ENCODE measurements around the gene CYB5R4. TPM values are rescaled to one million over a fixed set of nuclear protein-coding genes. Genes with fewer than 3 reads are reported as not detected.

Gene CYB5R4
- total RNA-seq, 1 experiment from 2014 or later, result 23.7 TPM

DNA sequence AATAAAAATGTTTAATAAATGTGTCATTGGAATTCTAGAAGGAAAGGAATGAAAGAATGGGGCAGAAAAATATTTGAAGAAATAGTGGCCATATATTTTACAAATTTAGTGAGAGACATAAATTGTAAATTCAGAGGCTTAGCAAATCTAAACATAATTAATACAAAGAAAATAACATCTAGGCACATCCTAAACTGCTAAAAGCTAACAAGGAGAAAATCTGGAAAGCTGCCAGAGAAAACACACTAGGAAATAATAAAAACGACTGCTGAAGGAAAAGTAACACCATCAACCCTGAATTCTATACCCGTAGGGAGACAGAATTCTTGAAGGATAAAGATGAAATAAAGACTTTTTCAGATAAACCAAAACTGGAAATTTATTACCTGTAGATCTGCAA lies 23.8 kb downstream of the CYB5R4 start:
- no peak for DNase-seq
- Histone ChIP-seq H3K9me3 (no peaks in the 10 kb centered on the region), H3K4me1 (peaks cover 11% of the 10 kb centered on the region), H3K4me3 (ENCODE audit: low read depth, low read length) (no peak overlapping the region), H3K27me3 (replicated peaks; ENCODE audit: control insufficient read depth, insufficient read depth, low read length) (no peaks in the 10 kb centered on the region), H3K36me3 (ENCODE audit: control insufficient read depth, insufficient read depth, low read length) (no peaks in the 10 kb centered on the region)
- ChIA-PET POLR2A (no interaction called here), CTCF (interaction anchor here (0.6 kb wide), 1 partner anchor 9 kb away, joined by 3 read pairs; no protein-coding TSS in a partner anchor)
- Mint-ChIP-seq H3K36me3 (ENCODE audit: insufficient read depth, unreplicated experiment) (no peaks in the 10 kb centered on the region), H3K27me3 (ENCODE audit: insufficient read depth, unreplicated experiment) (no peaks in the 10 kb centered on the region), H3K27ac (ENCODE audit: unreplicated experiment) (no peak overlapping the region), H3K4me3 (ENCODE audit: unreplicated experiment) (no peak overlapping the region), H3K9me3 (ENCODE audit: unreplicated experiment) (no peaks in the 10 kb centered on the region), H3K4me1 (ENCODE audit: low read depth, unreplicated experiment) (peaks cover 15% of the 10 kb centered on the region)
- intact Hi-C loops (cut with micrococcal nuclease; ENCODE audit: unreplicated experiment), result loop anchor here (10.0 kb wide), 1 partner anchor 152 kb away; the partner anchor contains the start of gene MRAP2
- no TSS peak for BruUV-seq (replicated peaks)
- TF ChIP-seq, protein P1, sequence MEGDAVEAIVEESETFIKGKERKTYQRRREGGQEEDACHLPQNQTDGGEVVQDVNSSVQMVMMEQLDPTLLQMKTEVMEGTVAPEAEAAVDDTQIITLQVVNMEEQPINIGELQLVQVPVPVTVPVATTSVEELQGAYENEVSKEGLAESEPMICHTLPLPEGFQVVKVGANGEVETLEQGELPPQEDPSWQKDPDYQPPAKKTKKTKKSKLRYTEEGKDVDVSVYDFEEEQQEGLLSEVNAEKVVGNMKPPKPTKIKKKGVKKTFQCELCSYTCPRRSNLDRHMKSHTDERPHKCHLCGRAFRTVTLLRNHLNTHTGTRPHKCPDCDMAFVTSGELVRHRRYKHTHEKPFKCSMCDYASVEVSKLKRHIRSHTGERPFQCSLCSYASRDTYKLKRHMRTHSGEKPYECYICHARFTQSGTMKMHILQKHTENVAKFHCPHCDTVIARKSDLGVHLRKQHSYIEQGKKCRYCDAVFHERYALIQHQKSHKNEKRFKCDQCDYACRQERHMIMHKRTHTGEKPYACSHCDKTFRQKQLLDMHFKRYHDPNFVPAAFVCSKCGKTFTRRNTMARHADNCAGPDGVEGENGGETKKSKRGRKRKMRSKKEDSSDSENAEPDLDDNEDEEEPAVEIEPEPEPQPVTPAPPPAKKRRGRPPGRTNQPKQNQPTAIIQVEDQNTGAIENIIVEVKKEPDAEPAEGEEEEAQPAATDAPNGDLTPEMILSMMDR (IDR thresholded peaks at IDR 0.05; ENCODE audit: insufficient read depth in 1 of 2, low read depth in 1 of 2, low read length in 1 of 2, severe bottlenecking in 1 of 2, unreplicated experiment in 1 of 2), result no peak

DNA sequence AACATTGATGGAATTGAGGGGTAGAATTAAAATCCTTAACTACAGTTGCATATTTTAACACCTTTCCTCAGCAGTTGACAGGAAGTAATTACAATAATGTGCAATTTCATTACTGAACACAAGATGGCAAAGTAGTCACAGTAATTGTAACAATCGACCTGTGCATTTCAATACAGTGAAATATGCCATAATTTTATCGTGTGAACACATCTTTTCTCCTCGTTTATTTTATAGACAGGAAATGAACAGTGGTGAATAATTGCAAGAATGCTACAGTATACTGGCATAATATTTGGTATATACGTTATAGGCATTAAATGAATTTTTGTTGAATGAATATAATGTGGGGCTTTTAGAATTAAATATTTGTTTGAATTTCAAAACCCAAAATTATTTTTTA lies 25.0 kb downstream of the CYB5R4 start:
- no peaks in the 10 kb centered on the region for H3K36me3 ChIP-seq (ENCODE audit: control insufficient read depth, insufficient read depth, low read length)
- CTCF ChIA-PET, result no interaction called here
- peak in 1 of 2 experiments; percentile 24 for DNase-seq
- no peaks in the 10 kb centered on the region for H3K27me3 ChIP-seq (replicated peaks; ENCODE audit: control insufficient read depth, insufficient read depth, low read length)
- H3K27ac Mint-ChIP-seq (ENCODE audit: unreplicated experiment), result no peak overlapping the region
- TF ChIP-seq, protein P1 (IDR thresholded peaks at IDR 0.05; ENCODE audit: insufficient read depth in 1 of 2, low read depth in 1 of 2, low read length in 1 of 2, severe bottlenecking in 1 of 2, unreplicated experiment in 1 of 2), result peak; percentile 63 to 77
- H3K4me1 Mint-ChIP-seq (ENCODE audit: low read depth, unreplicated experiment), result peaks cover 4% of the 10 kb centered on the region
- POLR2A ChIA-PET, result no interaction called here
- intact Hi-C loops (cut with micrococcal nuclease; ENCODE audit: unreplicated experiment), result loop anchor here (1.0 to 10.0 kb wide), 5 partner anchors 150 to 344 kb away; partner anchors contain the start of gene MRAP2
- no peak overlapping the region for H3K4me3 Mint-ChIP-seq (ENCODE audit: unreplicated experiment)
- no peaks in the 10 kb centered on the region for H3K9me3 ChIP-seq
- peaks cover 3% of the 10 kb centered on the region; the same call in 1 of the 2 replicates for H3K4me1 ChIP-seq
- H3K27me3 Mint-ChIP-seq (ENCODE audit: insufficient read depth, unreplicated experiment), result no peaks in the 10 kb centered on the region
- no peaks in the 10 kb centered on the region for H3K36me3 Mint-ChIP-seq (ENCODE audit: insufficient read depth, unreplicated experiment)
- H3K9me3 Mint-ChIP-seq (ENCODE audit: unreplicated experiment), result no peaks in the 10 kb centered on the region
- BruUV-seq (replicated peaks), result no TSS peak
- H3K4me3 ChIP-seq (ENCODE audit: low read depth, low read length), result no peak overlapping the region

DNA sequence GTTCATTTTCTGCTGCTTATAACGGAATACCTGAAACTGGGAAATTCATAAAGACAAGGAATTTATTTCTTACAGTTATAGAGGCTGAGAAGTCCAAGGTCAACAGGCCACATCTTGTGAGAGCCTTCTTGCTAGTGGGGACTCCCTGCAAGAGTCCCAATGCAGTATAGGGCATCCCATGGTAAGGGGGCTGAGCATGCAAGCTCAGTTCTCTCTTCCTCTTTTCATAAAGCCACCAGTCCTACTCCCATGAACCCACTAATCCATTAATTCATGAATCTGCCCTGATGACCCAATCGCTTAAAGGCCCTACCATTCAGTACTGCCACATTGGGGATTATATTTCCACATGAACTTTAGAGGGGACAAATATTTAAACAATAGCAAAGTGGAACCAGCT lies 26.5 kb downstream of the CYB5R4 start:
- Mint-ChIP-seq H3K4me3 (ENCODE audit: unreplicated experiment) (no peak overlapping the region), H3K4me1 (ENCODE audit: low read depth, unreplicated experiment) (peaks cover under 1% of the 10 kb centered on the region), H3K27ac (ENCODE audit: unreplicated experiment) (no peak overlapping the region), H3K36me3 (ENCODE audit: insufficient read depth, unreplicated experiment) (no peaks in the 10 kb centered on the region), H3K27me3 (ENCODE audit: insufficient read depth, unreplicated experiment) (no peaks in the 10 kb centered on the region), H3K9me3 (ENCODE audit: unreplicated experiment) (no peaks in the 10 kb centered on the region)
- DNase-seq, result no peak
- no peaks in the 10 kb centered on the region for H3K9me3 ChIP-seq
- CTCF ChIA-PET, result no interaction called here
- POLR2A ChIA-PET, result no interaction called here
- intact Hi-C loops (cut with micrococcal nuclease; ENCODE audit: unreplicated experiment), result loop anchor here (2.0 to 10.0 kb wide), 2 partner anchors 149 to 343 kb away; partner anchors contain the start of gene MRAP2
- TF ChIP-seq, protein P1 (IDR thresholded peaks at IDR 0.05; ENCODE audit: insufficient read depth in 1 of 2, low read depth in 1 of 2, low read length in 1 of 2, severe bottlenecking in 1 of 2, unreplicated experiment in 1 of 2), result no peak
- H3K4me1 ChIP-seq, result peaks cover 3% of the 10 kb centered on the region; the same call in 1 of the 2 replicates
- H3K4me3 ChIP-seq (ENCODE audit: low read depth, low read length), result no peak overlapping the region
- no peaks in the 10 kb centered on the region for H3K27me3 ChIP-seq (replicated peaks; ENCODE audit: control insufficient read depth, insufficient read depth, low read length)
- no peaks in the 10 kb centered on the region for H3K36me3 ChIP-seq (ENCODE audit: control insufficient read depth, insufficient read depth, low read length)
- BruUV-seq (replicated peaks), result no TSS peak
